ENCODE data around the gene ATG5. TPM values are rescaled to one million over a fixed set of nuclear protein-coding genes. Genes with fewer than 3 reads are reported as not detected.

ATG5 gene
- total RNA-seq, 2 donors from 2014 or later: 29.5 to 31.4 TPM

DNA sequence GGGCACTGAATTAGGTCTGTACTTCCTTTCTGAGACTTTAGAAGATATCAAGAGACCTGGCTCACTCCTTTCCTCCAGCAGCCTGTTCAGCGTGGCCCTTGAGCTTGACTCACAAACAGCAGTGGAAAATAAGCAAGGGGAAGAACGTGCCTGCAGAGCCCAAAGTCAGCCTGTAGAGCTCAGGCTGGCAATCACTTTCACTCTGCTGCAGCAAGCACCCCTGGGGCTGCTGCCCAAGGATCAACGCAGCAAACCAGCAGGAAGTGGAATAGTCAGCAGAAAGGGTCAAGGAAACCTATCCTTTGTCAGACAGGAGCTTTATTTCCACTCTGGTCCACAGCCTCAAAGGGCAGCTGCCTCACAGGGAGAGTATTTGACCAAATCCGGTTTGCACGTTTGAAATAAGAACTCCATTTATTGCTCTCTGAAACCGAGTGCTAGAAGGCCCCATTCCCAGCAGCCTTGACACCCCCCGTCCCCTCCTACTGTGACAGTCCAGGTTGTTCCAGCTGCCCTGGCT lies 162.1 kb downstream of the ATG5 start:
- Mint-ChIP-seq H3K27ac (no peak overlapping the region), H3K36me3 (ENCODE audit: low read depth) (no peaks in the 10 kb centered on the region), H3K4me1 (peaks cover 20% of the 10 kb centered on the region), H3K9me3 (no peaks in the 10 kb centered on the region), H3K4me3 (no peak overlapping the region), H3K27me3 (ENCODE audit: insufficient read depth) (peaks cover 32% of the 10 kb centered on the region)
- WGBS, 2 experiments (ENCODE audit: insufficient coverage in 1 of 2, insufficient read length in 1 of 2): 44 to 54% methylated on average over 5 to 7 of the region's 7 CpGs
- H3K9ac ChIP-seq (ENCODE audit: extremely low read depth, low read length, poor library complexity, severe bottlenecking): no peak overlapping the region
- H3K9me3 ChIP-seq (ENCODE audit: control insufficient read depth, low read length): no peaks in the 10 kb centered on the region
- H3K27me3 ChIP-seq (ENCODE audit: control insufficient read depth, insufficient read depth, low read length, poor library complexity, severe bottlenecking): peaks cover 25% of the 10 kb centered on the region
- H3K27ac ChIP-seq (ENCODE audit: low read depth, low read length): no peak overlapping the region
- peaks cover 14% of the 10 kb centered on the region for H3K4me1 ChIP-seq (ENCODE audit: control insufficient read depth, insufficient read depth, low read length)
- H3K4me3 ChIP-seq (ENCODE audit: low read length): no peak overlapping the region
- no peaks in the 10 kb centered on the region for H3K36me3 ChIP-seq (ENCODE audit: control insufficient read depth, insufficient read depth, low read length)
- TF ChIP-seq, protein P1, sequence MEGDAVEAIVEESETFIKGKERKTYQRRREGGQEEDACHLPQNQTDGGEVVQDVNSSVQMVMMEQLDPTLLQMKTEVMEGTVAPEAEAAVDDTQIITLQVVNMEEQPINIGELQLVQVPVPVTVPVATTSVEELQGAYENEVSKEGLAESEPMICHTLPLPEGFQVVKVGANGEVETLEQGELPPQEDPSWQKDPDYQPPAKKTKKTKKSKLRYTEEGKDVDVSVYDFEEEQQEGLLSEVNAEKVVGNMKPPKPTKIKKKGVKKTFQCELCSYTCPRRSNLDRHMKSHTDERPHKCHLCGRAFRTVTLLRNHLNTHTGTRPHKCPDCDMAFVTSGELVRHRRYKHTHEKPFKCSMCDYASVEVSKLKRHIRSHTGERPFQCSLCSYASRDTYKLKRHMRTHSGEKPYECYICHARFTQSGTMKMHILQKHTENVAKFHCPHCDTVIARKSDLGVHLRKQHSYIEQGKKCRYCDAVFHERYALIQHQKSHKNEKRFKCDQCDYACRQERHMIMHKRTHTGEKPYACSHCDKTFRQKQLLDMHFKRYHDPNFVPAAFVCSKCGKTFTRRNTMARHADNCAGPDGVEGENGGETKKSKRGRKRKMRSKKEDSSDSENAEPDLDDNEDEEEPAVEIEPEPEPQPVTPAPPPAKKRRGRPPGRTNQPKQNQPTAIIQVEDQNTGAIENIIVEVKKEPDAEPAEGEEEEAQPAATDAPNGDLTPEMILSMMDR (conservative IDR thresholded peaks at IDR 0.05): peak; percentile 32
- DNase-seq: peak; percentile 79

DNA sequence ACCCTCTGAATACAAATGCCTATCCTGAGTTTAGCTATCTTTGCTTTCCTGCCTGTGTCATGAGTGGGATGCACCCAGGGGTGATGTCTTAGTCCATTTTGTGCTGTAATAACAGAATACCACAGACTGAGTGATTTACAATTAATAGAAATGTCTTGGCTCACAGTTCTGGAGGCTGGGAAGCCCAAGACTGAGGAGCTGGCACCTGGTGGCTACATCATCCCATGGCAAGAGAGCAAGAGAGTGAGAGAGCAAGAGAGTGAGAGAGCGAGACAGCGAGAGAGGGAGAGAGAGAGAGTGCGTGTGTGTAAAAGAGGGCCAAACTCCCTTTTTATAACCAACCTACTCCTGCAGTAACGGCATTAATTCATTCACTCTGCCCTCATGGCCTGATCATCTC lies 162.6 kb downstream of the ATG5 start:
- Mint-ChIP-seq H3K36me3 (ENCODE audit: low read depth) (no peaks in the 10 kb centered on the region), H3K27me3 (ENCODE audit: insufficient read depth) (peaks cover 30% of the 10 kb centered on the region), H3K27ac (no peak overlapping the region), H3K9me3 (no peaks in the 10 kb centered on the region), H3K4me3 (no peak overlapping the region), H3K4me1 (peaks cover 21% of the 10 kb centered on the region)
- H3K36me3 ChIP-seq (ENCODE audit: control insufficient read depth, insufficient read depth, low read length): no peaks in the 10 kb centered on the region
- 96% methylated on average over 3 of the region's 4 CpGs; no CpG with 5 or more reads in 1 of the 2 experiments for WGBS, 2 experiments (ENCODE audit: insufficient coverage in 1 of 2, insufficient read length in 1 of 2)
- no peak overlapping the region for H3K27ac ChIP-seq (ENCODE audit: low read depth, low read length)
- TF ChIP-seq, protein P1 (conservative IDR thresholded peaks at IDR 0.05): no peak
- DNase-seq: no peak
- peaks cover 14% of the 10 kb centered on the region for H3K4me1 ChIP-seq (ENCODE audit: control insufficient read depth, insufficient read depth, low read length)
- no peak overlapping the region for H3K4me3 ChIP-seq (ENCODE audit: low read length)
- peaks cover 29% of the 10 kb centered on the region for H3K27me3 ChIP-seq (ENCODE audit: control insufficient read depth, insufficient read depth, low read length, poor library complexity, severe bottlenecking)
- H3K9me3 ChIP-seq (ENCODE audit: control insufficient read depth, low read length): no peaks in the 10 kb centered on the region
- no peak overlapping the region for H3K9ac ChIP-seq (ENCODE audit: extremely low read depth, low read length, poor library complexity, severe bottlenecking)

DNA sequence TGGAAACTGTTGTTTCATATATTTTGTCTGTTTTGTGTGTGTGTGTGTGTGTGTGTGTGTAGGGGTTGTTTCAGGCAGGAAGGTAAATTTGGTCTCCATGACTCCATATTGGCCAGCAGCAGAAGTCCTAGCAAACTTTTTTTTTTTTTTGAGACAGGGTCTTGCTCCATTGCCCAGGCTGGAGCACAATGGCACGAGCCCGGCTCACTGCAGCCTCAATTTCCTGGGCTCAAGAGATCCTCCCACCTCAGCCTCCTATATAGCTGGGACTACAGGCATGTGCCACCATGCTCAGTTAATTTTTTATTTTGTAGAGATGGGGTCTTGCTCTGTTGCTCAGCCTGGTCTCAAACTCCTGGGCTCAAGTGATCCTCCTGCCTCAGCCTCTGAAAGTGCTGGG lies 163.7 kb downstream of the ATG5 start:
- H3K27ac Mint-ChIP-seq: no peak overlapping the region
- Histone ChIP-seq H3K4me3 (ENCODE audit: low read length) (no peak overlapping the region), H3K4me1 (ENCODE audit: control insufficient read depth, insufficient read depth, low read length) (peaks cover 7% of the 10 kb centered on the region), H3K27me3 (ENCODE audit: control insufficient read depth, insufficient read depth, low read length, poor library complexity, severe bottlenecking) (peaks cover 34% of the 10 kb centered on the region), H3K9me3 (ENCODE audit: control insufficient read depth, low read length) (no peaks in the 10 kb centered on the region), H3K9ac (ENCODE audit: extremely low read depth, low read length, poor library complexity, severe bottlenecking) (no peak overlapping the region), H3K27ac (ENCODE audit: low read depth, low read length) (no peak overlapping the region), H3K36me3 (ENCODE audit: control insufficient read depth, insufficient read depth, low read length) (no peaks in the 10 kb centered on the region)
- no peak overlapping the region for H3K4me3 Mint-ChIP-seq
- peaks cover 39% of the 10 kb centered on the region for H3K27me3 Mint-ChIP-seq (ENCODE audit: insufficient read depth)
- TF ChIP-seq, protein P1 (conservative IDR thresholded peaks at IDR 0.05): no peak
- no peaks in the 10 kb centered on the region for H3K9me3 Mint-ChIP-seq
- DNase-seq: no peak
- peaks cover 25% of the 10 kb centered on the region for H3K4me1 Mint-ChIP-seq
- H3K36me3 Mint-ChIP-seq (ENCODE audit: low read depth): no peaks in the 10 kb centered on the region
- WGBS, 2 experiments (ENCODE audit: insufficient coverage in 1 of 2, insufficient read length in 1 of 2): 84% methylated on average over 2 of the region's 2 CpGs; no CpG with 5 or more reads in 1 of the 2 experiments
